ENCODE results near the gene POT1.

- TF ChIP-seq CTCF (IDR thresholded peaks at IDR 0.05) = no peak
- TF ChIP-seq ESRRA (CRISPR knock-in tag; IDR thresholded peaks at IDR 0.05; ENCODE audit: borderline replicate concordance) = no peak
- no peak for TF ChIP-seq NR1H2 (CRISPR knock-in tag; IDR thresholded peaks at IDR 0.05)
- no peak for TF ChIP-seq SP1 (CRISPR knock-in tag; conservative IDR thresholded peaks at IDR 0.05)
- no peak for TF ChIP-seq NFE2L1 (CRISPR knock-in tag; IDR thresholded peaks at IDR 0.05)
- no peak for TF ChIP-seq USF1 (CRISPR knock-in tag; IDR thresholded peaks at IDR 0.05)
- no peak for TF ChIP-seq JUN (CRISPR knock-in tag; IDR thresholded peaks at IDR 0.05)
Measured at GRCh38 chr7:124945680-124946079, 16.1 kb upstream of the POT1 start.

Measured in WTC11 (cell line).